Measurements from ENCODE around the gene RIMBP2. TPM values are rescaled to one million over a fixed set of nuclear protein-coding genes. Genes with fewer than 3 reads are reported as not detected.

The RIMBP2 gene
- total and polyA plus RNA-seq, 9 donors, result 1.1 to 16.2 (median 3.5) TPM

DNA sequence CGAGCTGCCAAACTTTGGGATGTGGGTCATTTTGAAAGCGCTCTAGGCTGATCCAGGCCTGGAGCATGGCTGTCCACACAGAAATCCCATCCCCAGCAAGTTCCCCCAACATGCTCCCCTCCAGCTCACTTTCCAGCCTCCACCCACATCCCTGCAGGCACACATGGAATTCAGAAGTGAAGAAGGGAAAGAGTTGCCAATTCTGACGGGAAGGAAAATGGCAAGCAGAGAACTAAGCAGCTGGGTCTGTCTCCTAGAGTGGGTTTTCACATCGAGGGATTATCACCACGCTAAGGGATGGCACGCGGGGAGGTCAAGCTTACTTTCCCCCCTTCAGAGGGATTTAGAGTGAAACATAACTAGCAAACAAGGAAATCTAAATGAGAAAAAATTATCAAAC is 142.3 kb downstream of the RIMBP2 start:
- Histone ChIP-seq H3K36me3 (no peaks in the 10 kb centered on the region), H3K4me3 (no peak overlapping the region), H3K4me1 (ENCODE audit: insufficient read depth) (no peaks in the 10 kb centered on the region), H3K27me3 (no peaks in the 10 kb centered on the region), H3K9me3 (no peaks in the 10 kb centered on the region), H3K27ac (no peak overlapping the region)
- intact Hi-C loops (cut with DNase I), result no loop called here
- 65 to 71% (median 66%) methylated on average over 7 of the region's 7 CpGs for WGBS, 3 donors
- TF ChIP-seq, protein P1, sequence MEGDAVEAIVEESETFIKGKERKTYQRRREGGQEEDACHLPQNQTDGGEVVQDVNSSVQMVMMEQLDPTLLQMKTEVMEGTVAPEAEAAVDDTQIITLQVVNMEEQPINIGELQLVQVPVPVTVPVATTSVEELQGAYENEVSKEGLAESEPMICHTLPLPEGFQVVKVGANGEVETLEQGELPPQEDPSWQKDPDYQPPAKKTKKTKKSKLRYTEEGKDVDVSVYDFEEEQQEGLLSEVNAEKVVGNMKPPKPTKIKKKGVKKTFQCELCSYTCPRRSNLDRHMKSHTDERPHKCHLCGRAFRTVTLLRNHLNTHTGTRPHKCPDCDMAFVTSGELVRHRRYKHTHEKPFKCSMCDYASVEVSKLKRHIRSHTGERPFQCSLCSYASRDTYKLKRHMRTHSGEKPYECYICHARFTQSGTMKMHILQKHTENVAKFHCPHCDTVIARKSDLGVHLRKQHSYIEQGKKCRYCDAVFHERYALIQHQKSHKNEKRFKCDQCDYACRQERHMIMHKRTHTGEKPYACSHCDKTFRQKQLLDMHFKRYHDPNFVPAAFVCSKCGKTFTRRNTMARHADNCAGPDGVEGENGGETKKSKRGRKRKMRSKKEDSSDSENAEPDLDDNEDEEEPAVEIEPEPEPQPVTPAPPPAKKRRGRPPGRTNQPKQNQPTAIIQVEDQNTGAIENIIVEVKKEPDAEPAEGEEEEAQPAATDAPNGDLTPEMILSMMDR (IDR thresholded peaks at IDR 0.05), result no peak
- no peak for TF ChIP-seq POLR2A (IDR thresholded peaks at IDR 0.05)
- no peak for TF ChIP-seq EP300 (IDR thresholded peaks at IDR 0.05)
- DNase-seq, result no peak

DNA sequence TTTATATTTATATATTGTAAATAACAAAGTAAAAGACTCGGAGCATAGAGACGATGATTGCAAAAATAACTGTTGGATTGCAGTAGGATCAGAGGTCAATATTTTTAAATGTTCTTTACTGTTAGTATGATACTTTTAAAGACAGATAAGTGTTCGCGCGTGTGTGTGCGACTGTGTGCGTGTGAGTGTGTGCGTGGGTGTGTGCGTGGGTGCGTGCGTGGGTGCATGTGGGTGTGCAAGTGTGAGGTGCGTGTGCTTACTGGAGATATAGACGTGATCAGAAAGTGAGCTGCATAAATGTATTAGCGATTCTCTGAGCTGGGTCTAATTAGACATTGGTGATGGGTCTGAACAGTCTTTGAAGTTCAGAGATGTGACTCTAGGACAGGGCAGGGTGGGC is 142.9 kb downstream of the RIMBP2 start:
- TF ChIP-seq, protein P1 (IDR thresholded peaks at IDR 0.05), result no peak
- no peak for TF ChIP-seq POLR2A (IDR thresholded peaks at IDR 0.05)
- TF ChIP-seq EP300 (IDR thresholded peaks at IDR 0.05), result no peak
- Histone ChIP-seq H3K27ac (no peak overlapping the region), H3K27me3 (no peaks in the 10 kb centered on the region), H3K36me3 (no peaks in the 10 kb centered on the region), H3K9me3 (no peaks in the 10 kb centered on the region), H3K4me1 (ENCODE audit: insufficient read depth) (no peaks in the 10 kb centered on the region), H3K4me3 (no peak overlapping the region)
- intact Hi-C loops (cut with DNase I), result no loop called here
- no peak for DNase-seq
- 84 to 89% (median 87%) methylated on average over 14 of the region's 14 CpGs for WGBS, 3 donors

DNA sequence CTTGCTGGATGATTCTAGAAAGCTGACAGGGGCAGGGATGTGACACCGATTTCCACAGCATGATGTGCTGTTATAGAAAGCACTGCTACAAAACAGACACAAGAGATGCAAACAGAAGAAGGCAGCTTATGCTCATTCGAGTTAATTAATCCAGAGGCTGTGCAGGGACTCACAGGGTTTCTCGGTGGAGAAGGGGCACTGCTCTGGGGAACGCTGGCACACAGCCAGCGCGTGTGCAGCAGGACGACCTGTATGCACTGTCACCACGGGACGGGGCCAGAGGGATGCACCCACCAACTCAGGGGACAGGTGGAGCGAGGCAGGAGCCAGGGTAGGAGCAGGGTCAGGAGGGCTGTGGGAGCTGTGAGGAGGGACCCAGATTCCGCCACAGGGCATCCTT is 143.5 kb downstream of the RIMBP2 start:
- TF ChIP-seq, protein P1 (IDR thresholded peaks at IDR 0.05), result no peak
- no peak for TF ChIP-seq POLR2A (IDR thresholded peaks at IDR 0.05)
- no peak for TF ChIP-seq EP300 (IDR thresholded peaks at IDR 0.05)
- 62 to 76% (median 70%) methylated on average over 11 of the region's 11 CpGs for WGBS, 3 donors
- intact Hi-C loops (cut with DNase I), result no loop called here

DNA sequence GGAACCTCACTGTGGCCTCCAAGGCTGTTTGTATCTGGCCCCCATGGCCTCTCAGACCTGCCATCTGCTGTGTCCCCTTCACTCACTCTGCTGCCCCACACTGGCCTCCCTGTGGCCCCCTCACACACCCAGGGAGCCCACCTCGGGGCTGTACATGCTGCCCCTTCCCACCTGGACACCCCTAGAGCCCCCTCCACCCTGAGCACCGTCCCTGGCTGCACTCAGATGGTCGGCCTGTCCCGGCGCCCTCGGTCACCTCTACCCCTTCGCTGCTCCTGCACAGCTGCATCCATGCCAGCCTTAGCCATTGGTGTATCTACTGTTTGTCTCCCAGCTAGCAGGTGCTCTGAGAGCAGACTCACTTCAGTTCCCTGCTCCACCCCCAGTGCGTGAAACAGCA is 144.4 kb downstream of the RIMBP2 start:
- Histone ChIP-seq H3K36me3 (no peaks in the 10 kb centered on the region), H3K27me3 (no peaks in the 10 kb centered on the region), H3K9me3 (no peaks in the 10 kb centered on the region), H3K4me1 (ENCODE audit: insufficient read depth) (no peaks in the 10 kb centered on the region), H3K27ac (no peak overlapping the region), H3K4me3 (no peak overlapping the region)
- TF ChIP-seq EP300 (IDR thresholded peaks at IDR 0.05) (no peak), POLR2A (IDR thresholded peaks at IDR 0.05) (no peak)
- TF ChIP-seq, protein P1 (IDR thresholded peaks at IDR 0.05), result no peak
- WGBS, 3 donors, result 87 to 91% (median 90%) methylated on average over 8 of the region's 8 CpGs
- intact Hi-C loops (cut with DNase I), result no loop called here
- DNase-seq, result no peak

More for the DNA sequence above, 143.5 kb downstream of the RIMBP2 start:
- H3K27me3 ChIP-seq, result no peaks in the 10 kb centered on the region
- DNase-seq, result no peak
- H3K9me3 ChIP-seq, result no peaks in the 10 kb centered on the region
- H3K4me3 ChIP-seq, result no peak overlapping the region
- H3K36me3 ChIP-seq, result no peaks in the 10 kb centered on the region
- no peaks in the 10 kb centered on the region for H3K4me1 ChIP-seq (ENCODE audit: insufficient read depth)
- H3K27ac ChIP-seq, result no peak overlapping the region
